ENCODE data around the gene NEDD9.

NEDD9 gene

DNA sequence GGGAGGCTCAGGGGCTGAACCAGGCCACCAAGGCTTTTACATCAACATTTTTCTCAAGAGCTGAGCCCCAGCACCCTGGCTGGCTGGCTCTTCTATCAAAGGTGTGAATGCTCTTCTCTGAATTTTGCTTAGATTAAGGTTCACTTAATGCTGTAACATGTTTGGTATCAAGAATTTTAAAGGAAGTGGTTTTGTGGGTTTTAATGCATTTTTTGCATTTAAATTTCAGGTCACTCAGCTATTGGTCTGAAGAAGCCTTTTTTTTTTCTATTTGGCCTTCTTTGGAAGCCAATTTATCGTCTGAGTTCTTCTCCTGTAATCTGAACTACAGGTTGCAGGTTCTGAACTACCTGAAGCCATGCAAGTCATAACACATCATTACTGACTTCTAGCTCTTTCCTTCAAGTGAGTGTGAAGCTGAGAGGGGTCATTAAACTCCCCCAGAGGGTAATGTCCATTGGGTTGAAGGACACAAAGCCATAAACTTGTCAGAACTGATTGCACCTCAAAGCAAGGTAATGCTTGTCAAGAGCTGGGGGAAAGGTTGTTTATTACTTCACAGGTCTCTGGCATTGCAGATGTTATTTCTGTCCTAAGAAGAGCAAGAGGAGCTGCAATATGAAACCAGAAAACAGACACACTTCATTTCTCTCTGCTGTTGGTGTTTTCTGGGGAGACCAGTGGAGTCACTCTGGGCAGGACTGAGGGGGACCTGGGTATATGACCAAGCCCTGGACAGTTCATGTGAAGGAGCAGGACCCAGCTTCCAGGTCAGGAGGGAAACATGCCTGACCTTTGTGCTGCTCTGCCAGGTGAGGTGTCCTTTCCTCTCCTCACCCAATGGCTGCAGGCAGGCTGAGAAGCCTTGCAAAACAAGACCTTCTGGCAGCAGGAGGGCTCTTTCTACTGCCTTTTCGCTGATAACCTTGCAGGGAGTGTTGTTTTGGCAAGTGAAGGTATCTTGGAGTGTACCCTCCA is 26.1 kb upstream of the NEDD9 start:
- DNase-seq, result peak; percentile 71

GRCh38 chr6:11255610-11256009 is 23.1 kb upstream of the NEDD9 start:
- DNase-seq, result no peak

GRCh38 chr6:11253594-11253993 is 21.1 kb upstream of the NEDD9 start:
- no peak for DNase-seq

DNA sequence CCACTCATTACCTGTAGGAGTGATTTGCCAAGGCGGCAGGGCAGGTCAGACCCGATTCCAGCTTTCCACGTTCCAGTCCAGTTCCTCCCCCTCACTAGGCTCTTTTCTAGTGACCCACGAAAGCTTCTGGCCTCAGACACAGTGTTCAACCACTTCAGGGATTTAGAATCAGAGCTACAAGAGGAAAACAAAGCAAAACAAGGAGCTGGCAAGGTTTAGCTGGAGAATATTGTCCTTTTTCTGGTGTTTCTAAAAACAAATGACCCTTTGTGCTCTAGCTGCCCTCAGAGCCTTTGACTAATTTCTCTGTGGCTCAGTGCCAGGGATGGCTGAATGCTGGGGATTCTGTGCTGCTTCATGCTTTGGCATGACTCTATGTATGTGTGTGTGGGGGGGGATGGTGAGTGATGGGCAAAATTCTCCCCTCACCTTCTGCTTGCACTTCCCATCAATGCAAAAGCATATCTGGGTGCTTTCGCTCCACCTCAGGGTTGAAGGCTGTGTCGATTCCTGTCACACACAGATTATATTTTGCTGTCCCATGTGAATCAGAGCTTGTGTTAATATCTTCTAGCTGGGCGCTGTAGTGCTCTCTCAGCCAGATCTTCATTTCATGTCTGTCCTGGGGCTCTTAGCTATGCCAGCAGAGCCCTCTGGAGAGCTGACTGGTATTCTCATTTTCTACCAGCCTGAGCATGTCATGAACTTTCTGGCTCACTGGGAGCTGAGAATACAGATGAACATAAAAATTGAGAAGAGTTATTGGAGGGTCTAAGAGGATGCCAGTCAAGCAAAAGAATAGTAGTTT is 19.3 kb upstream of the NEDD9 start:
- no peak for DNase-seq

- DNase-seq, result no peak
These were observed 17.6 kb upstream of the NEDD9 start for GRCh38 chr6:11250108-11250507.

- no peak for DNase-seq
These were observed 16.7 kb upstream of the NEDD9 start for GRCh38 chr6:11248974-11249761.

DNA sequence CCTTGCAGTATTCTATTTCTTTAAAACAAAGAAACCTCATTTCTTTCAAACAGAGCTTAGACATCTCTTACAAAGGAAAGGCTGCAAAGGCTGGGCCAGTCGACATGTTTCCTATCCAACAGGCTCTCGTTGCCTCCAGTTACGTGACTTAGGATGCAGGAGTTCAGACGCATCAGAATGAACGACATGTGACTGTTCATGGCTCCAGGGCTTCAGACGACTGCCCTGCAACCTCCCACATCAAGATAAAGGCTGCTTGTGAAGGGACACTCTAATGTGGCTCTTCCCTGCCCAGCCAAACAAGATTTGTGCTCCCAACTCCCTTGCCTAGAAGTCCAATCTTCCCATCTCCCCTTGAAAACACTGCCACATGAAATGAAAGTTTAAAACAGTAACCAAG is 14.3 kb upstream of the NEDD9 start:
- peak; percentile 83 for DNase-seq

- DNase-seq, result no peak
These were observed 13.2 kb upstream of the NEDD9 start for GRCh38 chr6:11245381-11246256.

- no peak for DNase-seq
These were observed 12.1 kb upstream of the NEDD9 start for GRCh38 chr6:11244387-11245126.

GRCh38 chr6:11243861-11244260 is 11.4 kb upstream of the NEDD9 start:
- DNase-seq, result no peak

DNA sequence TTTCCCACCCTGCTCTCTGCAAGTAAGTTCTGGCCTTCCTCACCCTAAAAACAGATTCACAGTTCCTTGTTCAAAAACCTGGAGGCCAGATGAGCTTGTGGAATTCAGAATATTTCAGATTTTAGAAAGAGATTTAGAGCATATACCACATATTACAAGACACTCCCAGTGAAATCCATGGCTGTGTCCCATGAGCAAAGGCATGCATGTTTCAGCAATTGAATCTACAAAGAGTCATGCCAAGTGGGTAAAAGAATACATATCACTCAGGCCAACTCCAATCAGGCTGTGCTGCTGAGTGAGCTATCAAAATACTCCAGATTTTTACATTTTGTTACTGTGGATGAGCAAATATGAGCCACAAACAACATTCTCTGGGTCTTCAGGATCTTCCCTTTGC is 10.2 kb upstream of the NEDD9 start:
- DNase-seq, result no peak

DNA sequence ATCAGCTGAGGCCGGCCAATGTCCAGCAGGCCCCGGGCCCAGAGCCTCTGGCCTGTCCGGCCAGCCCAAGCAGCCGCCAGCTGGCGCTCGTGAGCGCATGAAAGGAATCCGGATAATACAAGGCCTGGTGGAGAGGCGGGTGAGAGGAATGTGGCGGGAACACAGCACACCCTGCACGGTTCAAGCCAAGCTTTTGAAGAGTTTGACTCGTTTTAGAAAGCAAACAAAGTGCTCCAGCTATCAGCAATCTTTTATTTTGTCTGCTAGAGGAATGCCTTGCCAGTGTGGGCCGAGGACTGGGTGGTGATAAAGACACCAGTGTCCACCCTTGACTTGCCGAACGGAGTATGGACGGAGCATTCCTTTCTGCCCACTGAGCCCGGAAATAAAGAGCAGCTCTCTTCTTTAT is 9.3 kb upstream of the NEDD9 start:
- DNase-seq, result peak; percentile 90

DNA sequence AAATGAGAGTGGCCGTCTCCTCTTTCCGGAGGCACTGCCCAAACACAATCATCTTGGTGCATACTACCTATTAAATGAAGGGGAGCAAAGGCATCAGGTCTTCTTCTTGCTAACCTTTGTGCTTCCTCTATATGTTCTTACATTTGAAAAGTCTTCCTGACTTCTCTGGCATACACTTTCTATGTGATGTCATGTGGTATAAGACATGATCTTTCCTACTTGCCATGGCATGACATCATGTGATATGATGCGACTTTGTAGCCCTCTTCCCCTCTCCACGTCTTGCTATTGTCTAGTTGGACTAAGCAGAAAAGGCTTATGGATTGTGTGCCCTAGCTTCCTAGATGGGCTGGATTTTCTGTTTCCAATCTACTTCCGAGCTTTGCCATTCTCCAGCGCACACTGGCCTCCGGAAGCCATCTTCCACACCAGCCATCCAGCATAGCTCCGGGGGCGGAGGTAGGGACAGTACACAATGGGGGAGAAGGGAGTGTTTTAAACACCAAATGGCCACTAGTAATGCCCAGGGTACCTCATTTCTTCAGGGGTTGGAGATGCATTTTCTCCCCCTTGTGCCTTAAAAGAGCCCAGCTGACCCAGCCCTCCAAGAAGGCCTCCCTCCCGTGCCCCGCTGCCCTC is 8.8 kb upstream of the NEDD9 start:
- no peak for DNase-seq

DNA sequence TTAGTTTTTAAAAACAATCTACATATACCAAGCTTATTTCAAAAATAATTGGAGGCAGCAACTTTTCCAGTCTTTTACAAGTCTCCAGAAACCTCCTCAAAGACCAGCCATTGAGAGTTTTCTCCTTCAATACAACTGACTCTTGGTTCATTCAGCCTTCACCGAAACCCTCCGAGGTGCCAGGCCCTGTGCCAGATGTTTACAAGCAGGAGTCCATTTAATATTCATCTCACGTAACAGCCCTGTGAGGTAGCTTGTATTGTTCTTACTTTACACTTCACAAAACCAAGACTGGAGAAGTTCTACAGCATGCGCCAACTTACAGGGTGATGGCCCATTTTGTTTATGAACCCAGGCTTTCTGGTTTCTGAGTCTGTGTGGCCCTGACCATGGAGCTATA is 5.5 kb upstream of the NEDD9 start:
- DNase-seq, result no peak

DNA sequence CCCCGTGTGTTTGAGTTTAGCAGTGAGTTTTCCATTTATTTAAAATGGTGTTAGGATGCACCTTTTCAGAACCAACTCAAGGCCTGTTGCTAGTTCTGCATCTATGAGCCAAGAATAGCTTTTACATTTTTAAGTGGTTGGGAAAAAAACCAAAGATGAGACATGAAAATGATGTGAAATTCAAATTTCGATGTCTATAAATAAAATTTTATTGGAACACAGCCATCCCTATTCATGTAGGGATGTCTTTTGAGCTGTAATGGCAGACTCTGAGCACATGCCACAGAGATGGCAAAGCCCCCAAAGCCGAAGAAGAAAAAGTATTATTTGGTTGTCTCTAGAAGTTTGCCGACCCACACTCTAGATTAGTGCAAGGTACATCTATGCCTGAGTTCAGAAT is 5.0 kb upstream of the NEDD9 start:
- DNase-seq, result no peak

DNA sequence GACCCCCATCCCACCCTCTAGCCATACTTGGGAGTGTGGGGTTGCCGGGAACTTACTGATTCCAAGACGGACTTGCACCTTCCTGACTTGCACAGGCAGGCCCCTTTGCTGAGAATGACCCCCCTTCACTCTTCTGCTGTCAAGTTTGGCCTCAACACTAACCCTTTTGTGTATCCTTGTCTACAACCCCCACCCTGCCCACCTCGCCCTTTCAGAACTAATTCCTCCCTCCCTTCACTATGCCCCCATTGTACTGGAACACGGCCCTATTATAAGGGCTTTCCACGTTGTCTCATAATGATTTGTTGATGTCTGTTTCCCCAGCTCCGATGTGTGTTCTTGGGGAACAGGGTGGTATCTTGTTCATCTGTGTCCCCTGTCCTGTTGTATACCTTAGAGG is 4.4 kb upstream of the NEDD9 start:
- DNase-seq, result no peak

- no peak for DNase-seq
These were observed 3.7 kb upstream of the NEDD9 start for GRCh38 chr6:11236076-11236750.

DNA sequence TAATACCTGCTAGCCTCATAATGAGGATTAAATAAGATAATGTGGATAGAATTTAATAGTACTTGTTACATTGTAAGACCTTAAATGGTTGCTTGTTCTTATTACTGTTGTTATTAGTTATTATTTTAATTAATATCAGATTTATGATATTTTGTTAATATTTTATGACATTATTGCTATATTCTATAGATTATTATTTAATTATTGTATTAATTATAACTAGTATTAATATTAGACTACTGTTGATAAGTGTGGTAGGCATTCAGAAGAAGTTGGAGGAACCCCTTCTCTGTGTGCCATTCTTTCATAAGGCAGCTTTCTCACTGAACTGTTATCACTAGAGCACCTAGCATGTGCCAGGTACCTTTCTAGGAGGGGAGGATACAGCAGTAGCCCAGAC is 2.6 kb upstream of the NEDD9 start:
- DNase-seq, result no peak

GRCh38 chr6:11233673-11234573 is 1.5 kb upstream of the NEDD9 start:
- peak; percentile 87 for DNase-seq

All from islet precursor cell (in vitro differentiated cells).